HepG2 (cell line): ENCODE measurements around the gene UACA. TPM values are rescaled to one million over a fixed set of nuclear protein-coding genes. Genes with fewer than 3 reads are reported as not detected.

Source experiments
- ATAC-seq: fragments of 200-7000 bp; cut with Tn5 transposase; 3 replicates; pipeline ENCODE4 v1.9.1; 2020; ENCODE audit warnings: mild to moderate bottlenecking, moderate library complexity
- BruUV-seq: library from RNA; stranded (reverse); fragments of 400-500 nt; replicated peaks from 2 replicates; lab custom pipeline; 2021; lab: Mats Ljungman, UMichigan
- CTCF ChIA-PET: fragments of 300-600 bp; formaldehyde crosslinking; extraction: SDS; loops from one replicate; lab custom pipeline; 2021; ENCODE audit warnings: low total read pairs, inconsistent platforms, low intra/inter-chr PET ratio; lab: Yijun Ruan, JAX
- POLR2A ChIA-PET: fragments of 350-600 bp; sonication (Branson Sonifier 250); formaldehyde crosslinking; loops from one replicate; lab custom pipeline; 2020; ENCODE audit warnings: antibody characterized with exemption, inconsistent platforms; lab: Yijun Ruan, JAX
- DNase-seq: peaks from one replicate; pipeline ENCODE4 v3.0.0-alpha.2; 2015; ENCODE audit warnings: low spot score
- FAIRE-seq: peaks from 3 replicates; lab custom pipeline; 2011; peaks lifted over from hg19 to GRCh38; lab: Jason Lieb, UNC
- H2AFZ ChIP-seq: one replicate; pipeline ENCODE4 v1.6.1; 2011; ENCODE audit warnings: low read length, inconsistent platforms
- H3K27ac ChIP-seq: fragments of 300-600 bp; 3 replicates; pipeline ENCODE4 v1.8.0; 2011; ENCODE audit warnings: mixed run types, mild to moderate bottlenecking, mixed read lengths, low read length, inconsistent platforms; ENCODE audit not compliant: insufficient read depth; ENCODE audit errors: extremely low read length
- H3K27me3 ChIP-seq, 2 experiments: fragments of 200-600 bp in 1 of 2; 2 replicates in 1 of 2; 3 replicates in 1 of 2; pipeline versions ENCODE4 v1.6.0 to v1.8.0; 2011; ENCODE audit warnings: low read length in 2 of 2, mild to moderate bottlenecking in 2 of 2, moderate library complexity in 2 of 2, inconsistent platforms in 1 of 2; ENCODE audit not compliant: insufficient read depth in 2 of 2, control insufficient read depth in 1 of 2
- H3K36me3 ChIP-seq, 2 experiments: fragments of 200-600 bp in 1 of 2; replicated peaks in 1 of 2; 2 replicates in 1 of 2; 3 replicates in 1 of 2; pipeline versions ENCODE4 v1.5.1 to v1.8.0; 2011; ENCODE audit warnings: low read length in 2 of 2, inconsistent platforms in 1 of 2; ENCODE audit not compliant: insufficient read depth in 2 of 2, control insufficient read depth in 1 of 2
- H3K4me1 ChIP-seq: 2 replicates; pipeline ENCODE4 v1.5.1; 2012; ENCODE audit warnings: low read length, inconsistent platforms; ENCODE audit not compliant: insufficient read depth
- H3K4me2 ChIP-seq: 2 replicates; pipeline ENCODE4 v1.6.0; 2011; ENCODE audit warnings: low read depth, low read length, inconsistent platforms
- H3K4me3 ChIP-seq, 3 experiments: fragments of 200-600 bp in 1 of 3; sonication (generic), shearing (Covaris generic) in 1 of 3; replicated peaks in 1 of 3; 2 replicates each; pipeline ENCODE4 v1.5.1; 2011 to 2016; ENCODE audit warnings: low read length in 3 of 3, inconsistent platforms in 2 of 3, low read depth in 2 of 3, mild to moderate bottlenecking in 2 of 3, control low read depth in 1 of 3, mixed read lengths in 1 of 3; ENCODE audit not compliant: insufficient read depth in 1 of 3
- H3K79me2 ChIP-seq: one replicate; pipeline ENCODE4 v1.6.1; 2011; ENCODE audit warnings: low read length, inconsistent platforms; ENCODE audit not compliant: insufficient read depth
- H3K9ac ChIP-seq: 2 replicates; pipeline ENCODE4 v1.6.0; 2011; ENCODE audit warnings: mild to moderate bottlenecking, low read depth, low read length, inconsistent platforms; ENCODE audit not compliant: insufficient read depth
- H3K9me3 ChIP-seq: 2 replicates; pipeline ENCODE4 v1.5.1; 2012; ENCODE audit warnings: mild to moderate bottlenecking, low read length
- H4K20me1 ChIP-seq: 2 replicates; pipeline ENCODE4 v1.6.0; 2011; ENCODE audit warnings: inconsistent platforms, mild to moderate bottlenecking, low read length, moderate library complexity; ENCODE audit not compliant: insufficient read depth
- KAT8 ChIP-seq: IDR thresholded peaks from 2 replicates; pipeline ENCODE4 v1.6.1; 2016; ENCODE audit warnings: missing genetic modification reagents, missing compliant biosample characterization
- NR2F2 ChIP-seq: IDR thresholded peaks from 2 replicates; pipeline ENCODE4 v1.6.1; 2012; ENCODE audit warnings: low read depth, inconsistent platforms, borderline replicate concordance
- PTBP1 ChIP-seq: fragments of 200-400 bp; formaldehyde crosslinking; IDR thresholded peaks from 2 replicates; pipeline ENCODE4 v1.6.1; 2018; ENCODE audit warnings: low read length, low read depth; ENCODE audit not compliant: poor library complexity, severe bottlenecking
- SAP130 ChIP-seq: IDR thresholded peaks from 2 replicates; pipeline ENCODE4 v1.6.1; 2016; ENCODE audit warnings: low read depth
- XRCC5 ChIP-seq: fragments of 200-400 bp; formaldehyde crosslinking; optimal IDR thresholded peaks from 2 replicates; pipeline ENCODE3; 2017; ENCODE audit warnings: mild to moderate bottlenecking, low read length
- ZNF317 ChIP-seq: sonication (generic); formaldehyde crosslinking; IDR thresholded peaks from 2 replicates; pipeline ENCODE4 v1.5.0; 2020; ENCODE audit warnings: mild to moderate bottlenecking, missing genetic modification reagents
- ZNF318 ChIP-seq: sonication (generic); formaldehyde crosslinking; IDR thresholded peaks from 2 replicates; pipeline ENCODE4 v1.4.0; 2020; ENCODE audit warnings: mild to moderate bottlenecking, missing genetic modification reagents
- ZNF383 ChIP-seq: sonication (generic); formaldehyde crosslinking; IDR thresholded peaks from 2 replicates; pipeline ENCODE4 v1.4.0; 2020; ENCODE audit warnings: missing genetic modification reagents, mild to moderate bottlenecking, borderline replicate concordance
- ZNF574 ChIP-seq: sonication (generic); formaldehyde crosslinking; IDR thresholded peaks from 2 replicates; pipeline ENCODE4 v1.4.0; 2020; ENCODE audit warnings: missing genetic modification reagents
- ZNF761 ChIP-seq: sonication (generic); formaldehyde crosslinking; conservative IDR thresholded peaks from 2 replicates; pipeline ENCODE4 v1.4.0; 2020; ENCODE audit warnings: mild to moderate bottlenecking, missing genetic modification reagents
- WGBS: methylation state at CpG from one replicate; pipeline ENCODE4 v1.1.6; 2017; ENCODE audit warnings: low lambda C conversion rate; 5-methylcytosine and 5-hydroxymethylcytosine counted together
- in situ Hi-C: cut with HindIII; loops from 2 replicates; pipeline ENCODE4 v1.10.0; 2017; ENCODE audit warnings: low pct_unique_long_range_greater_than_20kb; ENCODE audit not compliant: extremely low pct_ligation_motif_present
- intact Hi-C: fragments of 100-400 bp; cut with micrococcal nuclease; formaldehyde crosslinking; loops from one replicate; pipeline ENCODE4 v1.10.0; 2022; ENCODE audit not compliant: unreplicated experiment
- polyA plus RNA-seq, 8 experiments: library from polyadenylated mRNA; depleted of rRNA in 3 of 8; stranded (reverse) in 7 of 8; unstranded in 1 of 8; fragments of >200 nt; fragmentation: Illumina TruSeq in 4 of 8; extraction: Trizol in 4 of 8; gene quantifications; 2 replicates each; pipeline versions ENCODE4 v1.2.1 to v1.2.3, GENCODE V29; 2011 to 2016; ENCODE audit warnings: low read depth in 4 of 8, missing spikeins in 1 of 8, mixed read lengths in 1 of 8; ENCODE audit not compliant: insufficient read depth in 1 of 8
- total RNA-seq, 5 experiments: library from RNA; depleted of rRNA; stranded (reverse); fragments of >200 nt; fragmentation: Illumina TruSeq; extraction: Trizol; gene quantifications; 2 replicates each; pipeline ENCODE4 v1.2.3, GENCODE V29; 2016; ENCODE audit warnings: low read depth in 1 of 5
- TF ChIP-seq, protein P1 (sequence below): sonication (generic); formaldehyde crosslinking; conservative IDR thresholded peaks from 2 replicates; pipeline ENCODE4 v1.8.0; 2022; ENCODE audit warnings: mild to moderate bottlenecking, moderate library complexity, missing genetic modification reagents

UACA gene
- total and polyA plus RNA-seq, 2 of the 13 experiments (the other 11 are each of a cell fraction or from before 2014, with no cell fraction given): 17.8 to 39.2 TPM

- WGBS: 14% methylated on average over 1 of the region's 1 CpG
- no peak overlapping the region for H3K4me3 ChIP-seq
- in situ Hi-C loops (no loop called here), intact Hi-C loops (no loop called here)
- no peaks in the 10 kb centered on the region for H3K27me3 ChIP-seq
- FAIRE-seq (no peak), ATAC-seq (peak; percentile 74), DNase-seq (peak; percentile 66)
- H3K36me3 ChIP-seq: no peaks in the 10 kb centered on the region
- H4K20me1 ChIP-seq: no peaks in the 10 kb centered on the region
- BruUV-seq: no TSS peak
- H3K9ac ChIP-seq: no peak overlapping the region
- H3K4me2 ChIP-seq: peak overlapping the region; percentile 11; the same call in 1 of the 2 replicates
- ChIA-PET POLR2A (no interaction called here), CTCF (no interaction called here)
- H3K9me3 ChIP-seq: no peaks in the 10 kb centered on the region
- H3K27ac ChIP-seq: no peak overlapping the region
- no peaks in the 10 kb centered on the region for H3K79me2 ChIP-seq
- peaks cover 22% of the 10 kb centered on the region for H3K4me1 ChIP-seq
- no peak overlapping the region for H2AFZ ChIP-seq
- TF ChIP-seq ZNF318 (CRISPR knock-in tag): no peak
- no peak for TF ChIP-seq ZNF317 (CRISPR knock-in tag)
- TF ChIP-seq, protein P1, sequence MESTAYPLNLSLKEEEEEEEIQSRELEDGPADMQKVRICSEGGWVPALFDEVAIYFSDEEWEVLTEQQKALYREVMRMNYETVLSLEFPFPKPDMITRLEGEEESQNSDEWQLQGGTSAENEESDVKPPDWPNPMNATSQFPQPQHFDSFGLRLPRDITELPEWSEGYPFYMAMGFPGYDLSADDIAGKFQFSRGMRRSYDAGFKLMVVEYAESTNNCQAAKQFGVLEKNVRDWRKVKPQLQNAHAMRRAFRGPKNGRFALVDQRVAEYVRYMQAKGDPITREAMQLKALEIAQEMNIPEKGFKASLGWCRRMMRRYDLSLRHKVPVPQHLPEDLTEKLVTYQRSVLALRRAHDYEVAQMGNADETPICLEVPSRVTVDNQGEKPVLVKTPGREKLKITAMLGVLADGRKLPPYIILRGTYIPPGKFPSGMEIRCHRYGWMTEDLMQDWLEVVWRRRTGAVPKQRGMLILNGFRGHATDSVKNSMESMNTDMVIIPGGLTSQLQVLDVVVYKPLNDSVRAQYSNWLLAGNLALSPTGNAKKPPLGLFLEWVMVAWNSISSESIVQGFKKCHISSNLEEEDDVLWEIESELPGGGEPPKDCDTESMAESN (CRISPR knock-in tag): no peak
- no peak for TF ChIP-seq PTBP1
- TF ChIP-seq SAP130 (CRISPR knock-in tag): peak; percentile 23
- TF ChIP-seq ZNF383 (CRISPR knock-in tag): no peak
- TF ChIP-seq KAT8 (CRISPR knock-in tag): no peak
- no peak for TF ChIP-seq XRCC5
- no peak for TF ChIP-seq ZNF574 (CRISPR knock-in tag)
- TF ChIP-seq ZNF761: no peak
- no peak for TF ChIP-seq NR2F2
Measured at GRCh38 chr15:70643783-70644125, 119.6 kb downstream of the UACA start.
